HFFc6 (cell line): ENCODE measurements around the gene RAB11FIP4. TPM values are rescaled to one million over a fixed set of nuclear protein-coding genes. Genes with fewer than 3 reads are reported as not detected.
"Not testable (repeated sequence)": the region's sequence is repeated elsewhere in the genome, so short reads cannot be mapped to it uniquely, and the experiment has no call there.

Experiments
- DNase-seq: peaks from one replicate; pipeline ENCODE4 v3.0.0-alpha.2; 2018
- H3K27ac Mint-ChIP-seq: 2 replicates; pipeline ENCODE4 v1.8.0; 2020; ENCODE audit warnings: mild to moderate bottlenecking, mixed read lengths
- H3K27me3 Mint-ChIP-seq: 2 replicates; pipeline ENCODE4 v1.8.0; 2021; ENCODE audit warnings: mild to moderate bottlenecking, moderate library complexity, mixed read lengths; ENCODE audit not compliant: insufficient read depth
- H3K36me3 Mint-ChIP-seq: 2 replicates; pipeline ENCODE4 v1.8.0; 2021; ENCODE audit warnings: low read depth, mixed read lengths
- H3K4me1 Mint-ChIP-seq: 2 replicates; pipeline ENCODE4 v1.8.0; 2020; ENCODE audit warnings: low read depth, mixed read lengths
- H3K4me3 Mint-ChIP-seq: 2 replicates; pipeline ENCODE4 v1.8.0; 2020; ENCODE audit warnings: mild to moderate bottlenecking, moderate library complexity, mixed read lengths
- H3K9me3 Mint-ChIP-seq: 2 replicates; pipeline ENCODE4 v1.8.0; 2020; ENCODE audit warnings: mild to moderate bottlenecking, mixed read lengths
- CTCF ChIP-seq: fragments of 200-600 bp; sonication (generic); IDR thresholded peaks from 2 replicates; pipeline ENCODE4 v1.5.0; 2021; ENCODE audit warnings: antibody characterized with exemption, mild to moderate bottlenecking
- total RNA-seq, 6 experiments: library from RNA; stranded (reverse); fragmentation: NEBNext Ultra II Directional; extraction: Animal tissue kit (Norgen Biotek cat#: 25700); gene quantifications; 2 replicates in 1 of 6; 3 replicates in 5 of 6; pipeline ENCODE4 v1.2.3, GENCODE V29; 2021

Gene RAB11FIP4
- total RNA-seq, 6 experiments from 2014 or later = 0.02 to 0.38 (median 0.09) TPM

- Mint-ChIP-seq H3K36me3 (peaks cover 14% of the 10 kb centered on the region), H3K4me3 (no peak overlapping the region), H3K9me3 (no peaks in the 10 kb centered on the region), H3K27ac (no peak overlapping the region), H3K4me1 (no peaks in the 10 kb centered on the region), H3K27me3 (no peaks in the 10 kb centered on the region; the same call in 1 of the 2 replicates)
- no peak for DNase-seq
- TF ChIP-seq CTCF = no peak
Measured at GRCh38 chr17:31381165-31381668, 10.3 kb upstream of the RAB11FIP4 start.

- not testable (repeated sequence) for H3K27ac Mint-ChIP-seq, DNase-seq, H3K4me1 Mint-ChIP-seq, H3K9me3 Mint-ChIP-seq, H3K4me3 Mint-ChIP-seq, H3K27me3 Mint-ChIP-seq
- H3K36me3 Mint-ChIP-seq = peaks cover 14% of the 10 kb centered on the region
Measured at GRCh38 chr17:31382668-31383275, 8.7 kb upstream of the RAB11FIP4 start.

GRCh38 chr17:31383488-31383887, 8.0 kb upstream of the RAB11FIP4 start:
- not testable (repeated sequence) for H3K9me3 Mint-ChIP-seq, H3K27ac Mint-ChIP-seq, DNase-seq, H3K4me3 Mint-ChIP-seq, H3K27me3 Mint-ChIP-seq, H3K4me1 Mint-ChIP-seq
- H3K36me3 Mint-ChIP-seq = peaks cover 14% of the 10 kb centered on the region

GRCh38 chr17:31385428-31386285, 5.8 kb upstream of the RAB11FIP4 start:
- Mint-ChIP-seq H3K4me1 (no peaks in the 10 kb centered on the region), H3K27ac (peak overlapping the region; percentile 13), H3K9me3 (no peaks in the 10 kb centered on the region), H3K4me3 (no peak overlapping the region; the same call in 1 of the 2 replicates), H3K27me3 (peaks cover 15% of the 10 kb centered on the region), H3K36me3 (peaks cover 6% of the 10 kb centered on the region; the same call in 1 of the 2 replicates)
- DNase-seq = no peak
- no peak for TF ChIP-seq CTCF

- Mint-ChIP-seq H3K27ac (no peak overlapping the region), H3K27me3 (peaks cover 15% of the 10 kb centered on the region), H3K4me3 (no peak overlapping the region), H3K36me3 (peaks cover 6% of the 10 kb centered on the region; the same call in 1 of the 2 replicates), H3K4me1 (no peaks in the 10 kb centered on the region), H3K9me3 (no peaks in the 10 kb centered on the region)
- TF ChIP-seq CTCF = no peak
- DNase-seq = no peak
Measured at GRCh38 chr17:31386542-31387075, 4.9 kb upstream of the RAB11FIP4 start.

GRCh38 chr17:31387438-31387837, 4.0 kb upstream of the RAB11FIP4 start:
- Mint-ChIP-seq H3K36me3 (peaks cover 6% of the 10 kb centered on the region; the same call in 1 of the 2 replicates), H3K27ac (no peak overlapping the region)
- no peak for TF ChIP-seq CTCF

More at GRCh38 chr17:31387438-31387837, 4.0 kb upstream of the RAB11FIP4 start:
- Mint-ChIP-seq H3K4me3 (no peak overlapping the region), H3K4me1 (no peaks in the 10 kb centered on the region), H3K9me3 (no peaks in the 10 kb centered on the region), H3K27me3 (peaks cover 16% of the 10 kb centered on the region)
- DNase-seq = no peak
